NCI-H1048 (cell line): ENCODE results near the gene TMUB1.

Experiments used
- DNase-seq: peaks from one replicate; lab custom pipeline; 2025; lab: John Stamatoyannopoulos, UW

TMUB1 gene

DNA sequence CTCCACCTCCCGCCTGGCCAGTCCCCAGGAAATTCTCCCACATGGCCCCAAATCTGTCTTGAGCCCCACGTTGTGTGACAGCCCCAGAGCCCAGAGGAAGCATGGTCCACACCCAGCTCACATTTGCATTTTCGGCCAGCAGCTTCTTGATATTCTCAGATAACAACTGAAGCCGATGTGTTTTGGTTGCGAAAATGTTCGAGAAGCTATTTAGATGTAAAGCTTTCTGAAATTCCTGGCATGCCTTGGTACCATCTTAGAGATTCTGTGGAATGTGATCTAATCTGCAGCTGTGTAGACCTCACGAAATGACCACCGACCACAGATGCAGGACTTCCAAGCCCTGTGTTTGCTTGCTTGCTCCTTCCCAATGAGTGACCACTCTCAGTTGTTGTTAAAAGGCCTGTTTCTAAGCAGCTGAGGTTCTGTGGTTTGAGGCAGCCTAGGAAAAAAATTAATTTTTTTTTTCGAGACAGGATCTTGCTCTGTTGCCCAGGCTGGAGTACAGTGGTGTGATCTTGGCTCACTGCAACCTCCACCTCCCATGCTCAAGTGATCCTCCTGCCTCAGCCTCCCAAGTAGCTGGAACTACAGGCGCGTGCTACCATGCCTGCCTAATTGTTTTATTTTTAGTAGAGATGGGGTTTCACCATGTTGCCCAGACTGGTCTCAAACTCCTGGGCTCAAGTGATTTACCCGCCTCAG lies 15.1 kb downstream of the TMUB1 start:
- DNase-seq, result no peak

DNA sequence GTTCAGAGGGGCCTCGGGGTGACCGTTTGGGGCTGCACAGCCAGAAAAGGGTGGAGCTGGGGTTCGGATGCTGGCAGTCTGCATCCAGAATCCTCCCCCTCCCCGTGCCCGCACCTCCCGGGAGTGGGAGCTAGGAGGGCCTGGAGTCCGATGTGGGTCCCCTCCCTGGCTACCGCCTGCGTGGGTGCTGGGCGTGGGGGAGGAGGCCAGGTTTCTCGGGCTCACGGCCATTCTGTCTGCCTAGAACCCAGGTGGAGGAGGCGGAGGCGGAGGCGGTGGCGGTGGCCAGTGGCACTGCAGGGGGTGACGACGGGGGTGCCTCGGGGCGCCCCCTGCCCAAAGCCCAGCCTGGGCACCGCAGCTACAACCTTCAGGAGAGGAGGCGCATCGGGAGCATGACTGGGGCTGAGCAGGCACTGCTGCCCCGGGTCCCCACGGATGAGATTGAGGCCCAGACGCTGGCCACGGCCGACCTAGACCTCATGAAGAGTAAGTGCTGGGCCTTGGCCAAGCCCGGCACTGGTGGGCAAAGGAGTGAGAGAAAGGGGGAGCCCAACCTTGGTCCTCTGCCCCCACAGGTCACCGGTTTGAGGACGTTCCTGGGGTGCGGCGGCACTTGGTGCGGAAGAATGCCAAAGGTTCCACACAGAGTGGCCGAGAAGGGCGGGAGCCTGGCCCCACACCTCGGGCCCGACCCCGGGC lies 16.9 kb downstream of the TMUB1 start:
- no peak for DNase-seq

DNA sequence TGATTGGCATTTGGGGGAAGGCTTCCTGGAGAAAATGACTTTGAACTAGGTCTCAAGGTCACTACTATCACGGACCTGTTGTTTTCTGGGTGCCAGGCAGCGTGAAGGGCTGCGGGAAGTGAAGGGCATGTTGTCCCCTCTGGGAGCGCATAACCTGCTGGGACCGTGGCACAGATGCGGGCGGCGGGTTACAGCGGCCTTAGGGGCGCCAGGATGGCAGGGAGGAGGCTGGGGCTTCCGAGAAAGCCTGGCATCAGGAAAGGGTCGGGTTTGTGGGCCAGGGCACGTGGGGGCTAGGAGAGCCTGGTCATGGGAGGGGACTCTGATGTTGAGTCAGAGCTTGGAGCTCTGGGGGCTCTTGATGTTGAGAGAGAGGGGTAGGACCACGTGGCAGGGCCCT lies 17.8 kb downstream of the TMUB1 start:
- DNase-seq, result no peak

DNA sequence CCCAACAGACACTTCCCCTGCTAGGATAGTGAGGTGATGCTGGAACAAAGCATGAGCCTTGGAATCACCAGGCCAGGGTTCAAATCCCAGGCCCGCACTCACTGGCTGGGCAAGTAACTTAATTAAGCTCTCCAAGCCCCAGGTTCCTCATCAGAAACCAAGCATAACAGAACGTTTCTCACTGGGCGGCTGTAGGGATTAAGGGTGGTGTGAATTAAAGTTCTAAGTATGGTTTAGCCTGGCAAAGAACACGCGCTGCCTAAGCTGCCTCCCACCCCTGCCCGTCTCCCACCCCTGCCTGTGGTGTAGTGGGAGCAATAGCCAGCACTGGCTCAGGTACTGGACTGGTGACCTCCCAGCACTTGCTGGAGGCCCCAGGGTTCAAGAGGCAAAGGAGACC lies 18.3 kb downstream of the TMUB1 start:
- no peak for DNase-seq

DNA sequence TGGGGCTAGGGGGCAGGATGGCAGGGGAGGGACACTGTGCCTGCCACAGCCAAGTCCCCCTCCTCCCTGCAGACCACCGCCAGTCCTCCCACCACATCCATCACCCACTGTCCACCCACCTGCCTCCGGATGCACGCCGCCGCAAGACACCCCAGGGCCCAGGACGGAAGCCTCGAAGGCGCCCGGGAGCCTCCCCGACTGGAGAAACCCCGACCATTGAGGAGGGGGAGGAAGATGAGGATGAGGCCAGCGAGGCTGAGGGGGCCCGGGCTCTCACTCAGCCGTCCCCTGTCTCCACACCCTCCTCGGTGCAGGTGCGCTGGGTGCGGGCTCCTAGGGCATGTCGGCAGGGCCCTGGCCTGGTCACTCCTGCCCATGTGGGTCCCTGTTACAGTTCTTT lies 18.8 kb downstream of the TMUB1 start:
- DNase-seq, result no peak

DNA sequence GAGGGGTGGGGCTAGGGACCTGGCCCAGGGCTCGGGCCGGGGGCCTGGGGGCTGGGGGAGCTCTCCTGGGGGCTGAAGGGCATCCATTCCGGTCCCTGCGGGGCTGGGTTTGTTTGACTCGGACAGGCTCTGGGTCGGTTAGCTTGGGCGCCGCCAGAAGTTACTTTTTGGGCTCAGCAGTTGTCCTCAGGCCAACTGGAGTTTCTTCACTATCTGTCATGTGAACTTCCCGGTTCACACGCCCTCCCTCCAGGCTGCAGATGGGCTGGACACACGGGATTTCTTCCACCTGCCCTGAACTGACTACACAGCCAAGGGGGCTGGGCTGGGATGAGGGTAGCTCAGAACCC lies 20.1 kb downstream of the TMUB1 start:
- DNase-seq, result no peak

DNA sequence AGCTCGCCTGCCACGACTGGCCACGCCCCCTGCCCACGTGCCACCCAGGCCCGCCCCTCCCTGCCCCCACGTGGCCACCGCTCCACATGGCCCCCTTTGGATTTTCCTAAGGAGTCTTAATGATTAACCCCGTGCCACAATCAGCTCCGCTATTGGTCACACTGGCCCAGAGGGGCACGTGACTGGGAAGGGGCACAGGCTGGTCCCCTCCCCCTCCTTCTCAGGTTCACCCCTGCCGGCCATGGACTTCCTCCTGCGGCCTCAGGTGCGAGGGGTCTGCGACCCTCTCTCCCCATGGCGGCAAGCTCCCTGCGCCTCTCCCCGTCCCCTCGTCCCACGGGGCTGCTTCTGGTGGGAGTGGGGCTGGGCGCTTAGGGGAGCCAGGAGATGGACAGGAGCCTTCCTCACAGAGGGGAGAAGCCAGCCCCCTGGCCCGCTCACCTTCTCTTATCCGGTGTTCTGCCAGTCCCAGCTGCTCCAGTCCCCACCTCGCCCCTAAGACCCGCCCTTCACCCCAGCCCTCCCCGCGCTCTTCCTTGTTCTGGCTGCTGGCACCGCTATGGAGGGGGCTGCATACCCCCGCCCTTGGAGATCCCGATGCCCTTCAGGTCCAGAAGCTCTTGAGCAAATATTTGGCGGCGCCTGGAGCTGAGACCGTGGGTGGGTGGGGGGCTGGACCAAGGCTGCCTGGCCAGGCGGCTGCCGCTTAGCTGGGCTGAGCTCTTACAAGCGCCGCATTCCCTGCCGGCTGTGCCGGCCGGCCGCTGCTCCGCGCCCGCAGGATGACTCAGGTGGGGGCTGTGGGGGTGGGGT lies 20.7 kb downstream of the TMUB1 start:
- no peak for DNase-seq

DNA sequence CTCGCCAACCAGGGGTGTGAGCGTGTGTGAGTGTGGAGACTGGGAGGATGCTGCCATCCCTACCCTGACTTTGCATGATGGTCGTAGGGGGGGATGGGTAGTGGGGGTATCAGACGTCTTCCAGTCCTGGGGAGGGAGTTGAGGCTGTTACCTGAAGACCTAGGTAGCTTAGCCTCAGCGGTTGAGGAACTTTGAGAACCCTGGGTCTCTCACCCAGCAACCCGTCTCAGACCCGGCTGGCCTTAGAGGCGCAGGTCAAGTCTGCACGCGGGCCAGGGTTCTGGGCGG lies 21.2 kb downstream of the TMUB1 start:
- DNase-seq, result no peak

DNA sequence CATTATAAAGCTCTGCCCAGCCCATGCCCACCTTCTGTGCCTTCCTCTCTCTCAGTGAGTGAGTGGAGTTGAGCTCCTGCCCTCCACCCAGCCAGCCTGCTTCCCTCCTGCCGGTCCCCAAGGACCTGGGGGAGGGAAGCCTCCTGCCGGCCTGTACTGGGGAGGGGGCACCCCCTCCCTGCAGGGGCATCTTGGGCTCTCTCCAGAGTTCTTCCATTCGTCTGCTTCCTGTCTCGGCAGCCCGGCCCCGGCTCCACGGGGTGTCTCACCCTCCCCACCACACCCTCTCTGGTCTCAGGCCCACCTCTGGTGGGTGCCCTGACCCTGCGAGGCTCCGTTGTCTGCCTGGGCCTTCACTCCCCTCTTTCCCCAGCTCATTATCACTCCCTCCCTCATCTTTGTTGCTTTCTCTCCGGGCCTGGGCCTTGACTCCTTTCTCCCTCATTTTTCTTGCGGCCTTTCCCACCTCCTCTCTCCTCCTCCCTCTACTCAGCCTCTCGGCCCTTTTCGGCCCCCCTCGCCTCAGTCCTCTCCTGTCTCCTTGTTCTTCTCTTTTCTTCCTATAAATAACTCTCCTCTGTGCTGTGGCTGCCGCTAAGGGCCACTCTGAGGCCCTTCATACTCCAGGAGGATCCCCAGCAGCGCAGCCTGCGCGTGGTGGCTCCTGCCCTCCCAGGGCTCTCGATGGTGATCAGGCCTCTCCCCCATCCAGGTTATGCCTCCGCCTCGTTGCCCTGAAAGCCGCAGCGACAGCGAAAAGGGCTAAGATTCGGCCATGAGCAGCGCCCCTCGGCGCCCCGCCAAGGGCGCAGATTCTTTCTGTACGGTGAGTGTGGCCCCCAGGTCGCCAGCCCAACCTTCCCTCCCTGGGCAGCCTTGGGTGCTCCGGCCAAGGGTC lies 21.8 kb downstream of the TMUB1 start:
- no peak for DNase-seq

DNA sequence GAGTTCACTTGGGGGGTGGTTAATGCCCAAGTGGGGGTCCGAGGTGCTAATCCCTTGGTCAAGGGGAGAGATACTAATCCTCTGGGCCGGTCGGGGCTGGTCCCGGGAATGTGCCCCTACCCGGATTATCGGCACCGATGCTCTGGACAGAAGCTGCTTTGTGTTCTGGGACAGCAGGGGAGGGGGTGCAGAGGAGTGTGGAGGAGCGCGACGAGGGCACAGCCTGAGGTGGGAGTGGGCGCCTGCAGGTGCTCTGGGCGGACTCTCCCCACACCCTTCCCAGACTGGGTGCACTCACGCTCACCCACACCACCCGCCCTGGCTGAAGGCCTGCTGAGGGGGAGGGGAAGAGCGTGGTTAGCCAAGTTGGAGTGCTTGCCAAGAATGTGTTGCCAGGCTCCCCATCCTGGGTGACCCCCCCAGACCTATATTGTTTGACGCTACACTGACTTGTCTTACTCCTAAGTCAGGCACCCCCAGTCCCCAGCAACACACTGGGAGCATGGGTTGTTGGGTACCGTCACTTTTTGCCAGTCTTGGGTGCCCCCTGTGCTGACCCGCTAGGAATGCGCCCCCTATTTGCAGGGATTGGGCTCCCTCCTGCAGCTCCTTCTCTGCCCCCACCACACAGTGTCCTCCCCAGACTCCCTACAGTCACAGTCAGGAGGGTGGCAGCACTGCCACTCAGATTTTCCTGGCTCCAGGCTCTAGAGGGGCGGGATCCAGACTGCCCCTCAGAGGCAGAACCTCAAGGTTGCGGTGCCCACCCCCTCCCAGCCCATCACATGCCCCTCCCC lies 22.7 kb downstream of the TMUB1 start:
- DNase-seq, result no peak

DNA sequence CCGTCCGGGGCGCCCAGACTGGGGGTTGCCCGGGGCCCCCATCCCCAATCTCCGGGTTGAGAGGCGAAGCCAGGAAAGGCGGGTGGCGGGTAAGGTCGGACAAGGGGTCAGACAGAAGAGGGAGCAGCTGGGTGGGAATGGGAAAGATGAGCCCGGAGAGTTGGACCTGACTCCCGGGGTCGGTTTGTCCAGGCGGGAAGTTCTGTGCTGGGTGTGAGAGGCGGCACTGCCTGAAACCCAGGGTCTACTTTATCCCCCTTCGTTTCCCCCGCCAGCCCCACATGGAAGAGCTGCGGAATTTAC lies 23.2 kb downstream of the TMUB1 start:
- no peak for DNase-seq

DNA sequence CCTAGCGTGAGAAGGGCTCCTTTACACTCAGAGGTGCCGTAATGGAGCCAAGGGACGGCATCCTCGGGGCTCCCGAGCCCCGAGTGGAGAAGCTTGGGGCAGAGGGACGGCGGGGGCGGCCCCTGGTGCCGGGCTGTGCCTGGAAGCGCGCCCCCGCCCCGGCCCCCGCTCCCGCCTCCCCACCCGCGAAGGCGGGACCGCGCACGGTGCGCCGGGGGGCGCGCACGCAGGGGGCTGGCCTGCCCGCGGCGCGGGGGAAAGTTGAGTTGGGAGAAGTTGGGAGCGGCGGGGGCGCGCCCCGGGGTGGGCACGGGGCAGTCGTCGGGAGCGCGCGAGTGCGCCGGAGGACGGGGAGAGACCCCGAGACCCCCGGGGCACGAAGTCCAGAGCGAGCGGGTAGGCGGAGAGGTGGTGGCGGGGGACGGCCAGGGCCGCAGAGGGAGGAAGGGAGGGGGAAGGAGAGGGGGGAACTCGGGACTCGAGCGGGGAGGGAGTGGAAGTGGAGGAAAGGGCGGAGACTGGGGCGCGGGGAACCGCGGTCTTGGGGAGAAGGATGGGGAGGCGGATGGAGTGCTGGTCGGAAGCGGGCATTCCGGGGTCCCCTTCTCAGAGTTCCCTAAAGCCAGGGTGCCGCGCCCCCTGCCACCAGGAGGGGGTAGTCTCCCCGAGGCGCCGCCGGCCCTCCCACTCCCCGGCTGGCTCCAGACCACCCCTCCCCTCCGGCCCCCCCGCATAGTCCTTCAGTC lies 23.8 kb downstream of the TMUB1 start, which contains the start of gene SLC4A2:
Gene SLC4A2, plus strand, starts transcription at position 223 of the 746 bp plus-strand sequence. CDS start 2,399 bp downstream, outside the sequence.
- no peak for DNase-seq

DNA sequence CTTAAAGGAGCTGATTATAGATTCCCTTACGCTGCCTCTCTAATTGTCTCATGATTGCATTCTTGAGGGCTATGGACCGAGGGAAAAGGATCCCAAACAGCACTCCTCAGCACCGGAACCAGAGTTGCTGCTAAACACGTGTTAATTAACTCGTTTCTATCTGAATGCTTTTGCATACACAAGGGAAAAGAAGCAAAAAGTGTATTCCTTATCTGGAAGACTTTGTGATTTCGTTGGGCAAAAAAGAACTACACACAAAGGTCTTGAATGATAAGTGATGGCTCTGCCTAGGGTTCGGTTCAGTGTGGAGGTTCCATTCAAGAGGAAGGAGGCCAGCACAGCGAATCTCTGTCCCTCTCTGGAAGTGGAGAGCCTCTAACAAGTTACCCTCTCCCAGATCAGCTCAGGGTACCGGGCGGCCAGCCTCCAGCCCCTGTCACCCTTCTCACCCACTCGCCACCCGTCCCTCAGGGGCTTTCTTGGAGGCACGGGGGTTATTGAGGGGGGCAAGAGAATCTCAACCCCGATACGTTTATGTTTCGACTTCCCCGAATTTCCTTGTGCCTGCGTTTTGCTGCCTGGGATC lies 24.4 kb downstream of the TMUB1 start:
- no peak for DNase-seq

DNA sequence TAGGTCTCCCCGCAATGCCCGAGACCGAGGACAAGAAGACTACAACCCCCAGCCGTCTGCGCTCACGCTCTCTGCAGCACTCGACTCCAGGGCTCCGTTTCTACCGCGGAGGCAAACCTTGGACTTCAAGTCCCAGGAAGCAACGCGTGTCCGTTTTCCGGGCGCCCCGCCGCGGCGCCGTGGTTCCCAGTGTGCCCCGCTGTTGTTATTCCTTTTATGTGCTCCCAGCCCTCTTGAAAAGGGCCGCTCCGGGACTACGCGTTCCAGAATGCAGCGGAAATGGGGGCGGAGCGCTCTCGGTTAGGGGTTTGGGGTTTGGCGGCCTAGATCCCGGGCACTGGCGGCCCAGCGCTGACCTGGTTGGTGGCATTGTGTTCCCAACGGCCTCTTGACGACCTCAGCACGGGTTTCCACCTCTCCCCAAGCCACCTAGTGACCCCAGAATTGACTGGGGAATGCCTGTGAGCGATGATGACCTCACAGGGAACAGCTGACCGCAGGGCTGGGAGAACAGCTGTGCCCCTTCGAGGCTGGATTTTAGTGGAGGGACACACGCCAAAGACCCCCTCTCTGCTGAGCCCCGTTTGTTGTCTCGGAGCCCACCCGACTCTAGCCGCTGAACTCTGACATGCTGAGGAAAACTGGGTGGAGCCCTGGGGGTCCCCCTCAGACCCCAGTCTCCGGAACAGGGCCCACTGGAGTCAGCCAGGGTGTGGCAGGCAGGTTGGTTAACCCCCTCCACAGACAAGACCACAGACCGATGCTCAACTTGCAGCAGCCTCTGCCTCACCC lies 25.1 kb downstream of the TMUB1 start:
- DNase-seq, result peak; percentile 99

DNA sequence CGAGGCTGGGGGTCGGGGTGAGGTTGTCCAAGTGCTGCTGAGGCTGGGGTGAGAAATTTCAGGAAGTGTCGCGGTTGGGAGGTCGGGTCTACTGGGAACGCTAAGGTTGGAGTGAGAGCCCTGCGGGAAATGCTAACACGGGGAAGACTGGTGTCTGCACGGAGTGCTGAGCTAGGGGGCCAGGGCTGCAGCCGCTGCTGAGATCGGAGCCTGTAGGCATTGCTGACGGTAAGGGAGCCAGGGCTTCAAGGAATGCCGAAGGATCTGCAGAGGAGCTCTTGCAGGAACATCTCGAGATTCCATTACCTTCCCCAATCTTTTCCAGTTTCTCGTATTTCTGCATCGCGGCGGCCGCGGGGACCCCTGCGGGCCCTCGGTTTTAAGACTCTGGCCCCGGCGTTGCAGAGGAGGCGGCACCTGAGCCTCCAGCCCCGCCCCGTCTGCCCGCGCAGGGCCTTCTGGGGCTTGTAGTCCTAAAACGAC lies 25.7 kb downstream of the TMUB1 start, which contains the start of gene CDK5:
Gene CDK5, minus strand, starts transcription at position 392 of the 483 bp plus-strand sequence. Its CDS starts 49 bp downstream, at position 343.
- DNase-seq, result no peak

DNA sequence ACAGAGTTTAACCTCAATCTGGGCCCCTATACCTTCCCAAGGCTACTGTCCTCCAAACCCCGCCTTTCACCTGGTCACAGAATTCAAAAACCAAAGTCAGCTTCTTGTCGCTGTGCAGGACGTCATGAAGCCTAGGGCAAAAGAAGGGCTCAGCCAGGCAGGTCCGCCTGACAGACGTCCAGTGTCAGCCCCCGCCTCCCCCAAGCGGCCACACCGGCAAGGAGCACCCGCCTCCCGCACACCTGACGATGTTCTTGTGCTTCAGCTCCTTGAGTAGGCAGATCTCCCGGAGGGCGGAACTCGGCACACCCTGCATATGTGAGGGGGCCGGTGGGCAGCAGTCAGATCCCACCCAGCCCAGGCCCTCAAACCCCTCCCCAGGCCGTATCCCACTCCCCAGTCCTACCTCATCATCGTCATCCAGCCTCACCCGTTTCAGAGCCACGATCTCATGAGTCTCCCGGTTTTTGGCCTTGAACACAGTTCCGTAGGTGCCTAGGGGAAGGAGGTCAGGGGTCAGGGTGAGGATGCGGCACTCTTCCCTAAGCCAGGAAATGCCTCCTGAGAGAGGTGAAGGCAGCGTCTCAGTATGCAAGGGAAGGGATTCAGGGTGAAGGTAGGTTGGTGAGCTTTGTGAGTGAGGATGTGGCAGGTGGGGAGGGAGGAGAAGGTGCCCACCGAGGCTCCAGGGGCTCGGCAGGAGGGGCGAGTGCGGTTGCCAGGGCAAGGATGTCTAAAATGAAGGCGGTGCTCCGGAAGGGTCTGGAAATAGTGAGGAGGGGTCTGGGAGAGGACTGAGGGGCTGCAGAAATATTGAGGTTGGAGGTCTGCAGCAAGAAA lies 26.4 kb downstream of the TMUB1 start:
- DNase-seq, result no peak

DNA sequence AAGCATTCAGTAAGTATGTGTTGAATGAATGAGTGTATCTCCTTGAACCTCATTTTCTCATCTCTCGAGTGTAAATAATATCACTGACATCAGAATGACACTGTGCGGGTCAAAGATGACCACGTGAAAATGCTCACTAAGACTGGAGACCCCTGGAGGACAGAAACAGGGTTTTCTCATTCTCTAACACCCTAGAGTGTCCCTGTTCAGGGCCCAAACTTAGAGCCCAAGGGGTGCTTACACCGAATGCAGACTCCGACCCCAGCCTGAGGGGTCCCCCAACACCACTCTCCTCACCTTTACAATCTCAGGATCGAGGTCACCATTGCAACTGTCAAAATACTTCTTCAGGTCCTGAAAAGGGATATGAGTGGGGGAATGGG lies 27.0 kb downstream of the TMUB1 start:
- DNase-seq, result no peak

DNA sequence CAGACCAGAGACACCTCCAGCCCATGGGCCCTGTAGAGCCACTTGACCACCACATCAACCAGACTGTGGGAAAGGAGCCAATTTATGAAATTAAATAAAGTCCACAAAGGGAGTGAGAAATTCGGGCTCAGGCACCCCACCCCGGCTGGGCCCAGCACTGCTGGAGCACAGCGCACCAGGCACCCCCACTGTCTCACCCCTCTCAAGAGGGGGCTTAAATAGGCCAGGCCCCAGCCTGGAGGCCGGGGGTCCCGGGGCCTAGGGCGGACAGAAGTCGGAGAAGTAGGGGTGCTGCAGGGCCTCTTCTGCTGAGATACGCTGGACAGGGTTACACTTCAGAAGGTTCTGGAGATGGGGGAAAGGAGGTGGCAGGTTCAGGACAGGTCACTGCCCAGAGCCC lies 29.5 kb downstream of the TMUB1 start:
- no peak for DNase-seq
